ENCODE results near the gene VTA1. TPM values are rescaled to one million over a fixed set of nuclear protein-coding genes. Genes with fewer than 3 reads are reported as not detected.
"Not testable (repeated sequence)": the region's sequence is repeated elsewhere in the genome, so short reads cannot be mapped to it uniquely, and the experiment has no call there.

VTA1 gene
- total RNA-seq, 1 donor from 2014 or later = 33.4 TPM

- DNase-seq (ENCODE audit: low spot score) = no peak
These were observed 78.1 kb downstream of the VTA1 start for GRCh38 chr6:142225115-142225514.

GRCh38 chr6:142225552-142225951, 78.5 kb downstream of the VTA1 start:
- no peak for DNase-seq (ENCODE audit: low spot score)

GRCh38 chr6:142226731-142227130, 79.7 kb downstream of the VTA1 start:
- DNase-seq (ENCODE audit: low spot score) = no peak

GRCh38 chr6:142229518-142230270, 82.6 kb downstream of the VTA1 start:
- not testable (repeated sequence) for DNase-seq (ENCODE audit: low spot score)

GRCh38 chr6:142232206-142233044, 85.4 kb downstream of the VTA1 start:
- not testable (repeated sequence) for DNase-seq (ENCODE audit: low spot score)

- DNase-seq (ENCODE audit: low spot score) = no peak
These were observed 87.1 kb downstream of the VTA1 start for GRCh38 chr6:142233945-142234682.

- DNase-seq (ENCODE audit: low spot score) = no peak
These were observed 88.2 kb downstream of the VTA1 start for GRCh38 chr6:142235272-142235671.

- no peak for DNase-seq (ENCODE audit: low spot score)
These were observed 88.7 kb downstream of the VTA1 start for GRCh38 chr6:142235791-142236190.

- DNase-seq (ENCODE audit: low spot score) = no peak
These were observed 89.6 kb downstream of the VTA1 start for GRCh38 chr6:142236691-142237090.

- no peak for DNase-seq (ENCODE audit: low spot score)
These were observed 91.8 kb downstream of the VTA1 start for GRCh38 chr6:142238881-142239280.

- no peak for DNase-seq (ENCODE audit: low spot score)
These were observed 93.1 kb downstream of the VTA1 start for GRCh38 chr6:142240179-142240578.

- DNase-seq (ENCODE audit: low spot score) = no peak
These were observed 94.0 kb downstream of the VTA1 start for GRCh38 chr6:142241061-142241460.

GRCh38 chr6:142242269-142242668, 95.2 kb downstream of the VTA1 start:
- DNase-seq (ENCODE audit: low spot score) = no peak

GRCh38 chr6:142246960-142247359, 99.9 kb downstream of the VTA1 start:
- no peak for DNase-seq (ENCODE audit: low spot score)

GRCh38 chr6:142249266-142249665, 102.2 kb downstream of the VTA1 start:
- DNase-seq (ENCODE audit: low spot score) = no peak

- no peak for DNase-seq (ENCODE audit: low spot score)
These were observed 104.9 kb downstream of the VTA1 start for GRCh38 chr6:142251930-142252445.

GRCh38 chr6:142254513-142254912, 107.5 kb downstream of the VTA1 start:
- no peak for DNase-seq (ENCODE audit: low spot score)

GRCh38 chr6:142255785-142256184, 108.7 kb downstream of the VTA1 start:
- no peak for DNase-seq (ENCODE audit: low spot score)

GRCh38 chr6:142258305-142258704, 111.2 kb downstream of the VTA1 start:
- no peak for DNase-seq (ENCODE audit: low spot score)

- no peak for DNase-seq (ENCODE audit: low spot score)
These were observed 111.7 kb downstream of the VTA1 start for GRCh38 chr6:142258757-142259156.

- DNase-seq (ENCODE audit: low spot score) = no peak
These were observed 113.7 kb downstream of the VTA1 start for GRCh38 chr6:142260748-142261147.

GRCh38 chr6:142262231-142262630, 115.2 kb downstream of the VTA1 start:
- no peak for DNase-seq (ENCODE audit: low spot score)
